NCI-H2081 treated with DMSO at 0.1 percent for 48 hours (cell line): ENCODE results near the gene NTN4.
"Not testable (repeated sequence)": the region's sequence is repeated elsewhere in the genome, so short reads cannot be mapped to it uniquely, and the experiment has no call there.

Source experiments
- DNase-seq: peaks from one replicate; lab custom pipeline; 2025; lab: John Stamatoyannopoulos, UW

NTN4 gene

DNA sequence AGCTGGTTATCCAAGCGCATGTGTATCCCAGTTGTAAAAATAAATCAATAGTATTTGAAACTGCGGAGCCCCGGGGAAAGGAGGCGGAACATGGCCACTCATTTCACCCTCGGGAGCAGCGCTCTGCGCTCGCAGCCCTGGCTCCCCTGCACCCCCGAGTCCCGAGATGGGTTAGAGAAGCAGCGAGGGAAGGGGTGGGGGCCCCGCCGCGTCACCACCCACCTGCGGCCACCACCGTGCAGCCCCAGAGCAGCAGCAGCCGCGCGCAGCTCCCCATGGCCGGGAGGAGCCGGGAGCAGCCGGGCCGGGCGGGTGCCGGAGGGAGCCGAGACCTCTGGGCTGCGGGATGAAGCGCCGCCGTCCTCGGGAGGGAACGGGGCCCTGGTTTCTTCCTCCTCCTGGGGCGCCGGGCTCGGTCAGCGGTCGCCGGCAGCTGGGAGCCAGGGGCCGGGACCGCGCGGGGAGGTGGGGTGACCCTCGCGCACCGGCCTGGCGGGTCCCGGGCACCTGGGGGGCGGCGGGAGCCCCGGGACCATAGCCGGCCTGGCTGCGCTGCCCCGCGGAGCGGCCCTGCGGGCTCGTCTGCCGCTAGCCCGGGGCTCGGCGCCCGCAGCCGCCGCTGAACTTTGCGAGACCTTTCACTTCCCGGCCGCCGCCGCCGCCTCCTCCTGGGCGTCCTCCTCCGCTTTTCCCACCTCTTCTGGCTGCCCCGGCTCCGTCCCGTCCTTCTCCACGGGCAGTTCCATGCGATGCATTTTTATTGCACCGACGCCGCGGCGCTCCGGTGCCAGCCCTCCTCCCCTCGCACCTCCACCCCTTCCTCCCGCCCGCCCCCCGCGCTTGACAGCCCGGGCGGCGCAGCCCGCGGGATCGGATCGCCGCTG lies at the start of gene NTN4:
Gene NTN4 (minus strand): TSS at position 732 of the 884 bp plus-strand sequence. CDS start 455 bp downstream, at position 277.
- no peak for DNase-seq

DNA sequence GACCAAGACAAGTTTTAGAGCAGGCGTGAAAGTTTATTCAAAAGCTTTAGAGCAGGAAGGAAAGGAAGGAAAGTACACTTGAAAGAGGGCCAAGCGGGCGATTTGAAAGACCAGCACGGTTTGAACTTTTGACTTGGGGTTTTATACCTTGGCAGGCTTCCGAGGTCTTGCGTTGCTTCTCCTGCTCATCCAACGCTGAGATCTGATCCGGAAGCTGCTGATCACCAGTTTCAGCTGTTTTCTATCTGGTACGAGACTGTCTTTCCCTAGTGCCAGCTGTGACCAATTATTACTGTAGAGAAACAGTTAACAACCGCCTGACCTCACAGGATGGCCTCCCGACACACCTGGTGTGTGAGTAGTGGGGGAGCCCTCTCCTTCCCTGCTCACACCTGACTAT lies 47.6 kb upstream of the NTN4 start:
- DNase-seq: no peak

DNA sequence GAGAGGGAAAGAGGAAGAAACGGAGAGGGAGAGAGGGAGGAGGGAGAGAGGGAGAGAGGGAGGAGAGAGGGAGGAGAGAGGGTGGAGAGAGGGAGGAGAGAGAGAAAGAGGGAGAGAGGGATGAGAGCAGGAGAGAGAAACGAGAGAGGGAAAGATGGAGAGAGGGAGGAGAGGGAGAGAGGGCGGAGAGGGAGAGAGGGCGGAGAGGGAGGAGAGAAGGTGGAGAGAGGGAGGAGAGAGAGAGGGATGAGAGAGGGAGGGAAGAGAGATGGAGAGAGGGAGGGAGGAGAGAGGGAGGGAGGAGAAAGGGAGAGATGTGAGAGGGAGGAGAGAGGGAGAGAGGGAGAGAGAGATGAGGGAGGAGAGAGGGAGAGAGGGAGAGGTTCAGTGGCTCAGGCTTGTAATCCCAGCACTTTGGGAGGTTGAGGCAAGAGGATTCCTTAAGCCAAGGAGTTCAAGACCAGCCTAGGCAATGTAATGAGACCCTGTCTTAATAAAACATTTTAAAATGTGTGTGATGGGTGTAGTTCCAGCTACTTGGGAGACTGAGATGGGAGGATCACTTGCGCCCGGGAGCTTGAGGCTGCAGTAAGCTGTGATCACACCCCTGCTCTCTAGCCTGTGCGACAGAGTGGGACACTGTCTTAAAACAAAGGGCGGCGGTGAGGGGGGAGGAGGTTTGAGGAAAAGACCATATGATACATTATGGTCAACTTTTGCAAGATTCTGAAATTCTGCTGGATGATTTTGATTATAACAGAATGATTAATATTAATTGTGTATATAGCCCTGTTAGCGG lies 46.9 kb upstream of the NTN4 start:
- no peak for DNase-seq

DNA sequence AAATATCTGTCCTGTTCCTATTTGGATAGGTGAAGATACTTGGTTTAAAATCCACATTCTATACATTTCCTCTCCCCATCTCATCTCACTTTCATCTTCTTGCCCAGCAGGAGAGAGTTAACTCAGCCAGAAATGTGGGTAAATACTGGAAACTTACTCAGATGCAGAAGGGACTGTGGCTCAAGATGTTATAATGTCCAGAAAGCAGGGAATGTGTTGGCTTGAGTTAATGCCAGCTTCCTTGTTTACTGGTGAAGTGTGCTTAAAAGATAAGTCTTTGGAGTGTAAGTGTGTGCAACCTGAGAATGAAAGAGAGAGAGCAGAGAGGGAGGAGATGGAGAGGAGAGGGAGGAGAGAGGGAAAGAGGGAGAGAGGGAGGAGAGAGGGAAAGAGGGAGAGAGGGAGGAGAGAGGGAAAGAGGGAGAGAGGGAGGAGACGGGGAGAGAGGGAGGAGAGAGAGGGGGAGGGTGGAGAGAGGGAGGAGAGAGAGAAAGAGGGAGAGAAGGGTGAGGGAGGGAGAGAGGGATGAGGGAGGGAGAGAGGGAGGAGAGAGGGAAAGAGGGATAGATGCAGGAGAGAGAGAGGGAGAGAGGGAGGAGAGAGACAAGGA lies 46.2 kb upstream of the NTN4 start:
- DNase-seq: no peak

DNA sequence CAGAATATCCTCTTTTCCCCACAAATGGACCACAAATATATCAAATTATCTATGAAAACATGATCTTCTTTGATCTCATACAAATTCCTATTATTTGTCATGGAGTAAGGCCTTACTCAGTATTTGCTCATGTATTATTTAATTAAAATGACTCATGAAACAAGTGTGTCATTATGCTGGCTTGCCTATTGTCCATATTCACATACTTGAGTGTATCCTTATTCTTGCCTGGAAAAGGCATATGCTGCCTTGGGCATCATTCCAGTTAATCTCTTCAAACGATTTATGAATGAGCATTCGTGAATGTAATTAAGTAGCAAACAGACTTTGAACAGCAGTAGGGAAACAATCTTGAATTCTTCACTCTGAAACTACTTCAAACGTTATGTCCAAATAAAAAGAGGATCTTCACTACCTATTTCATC lies 45.6 kb upstream of the NTN4 start:
- DNase-seq: no peak

DNA sequence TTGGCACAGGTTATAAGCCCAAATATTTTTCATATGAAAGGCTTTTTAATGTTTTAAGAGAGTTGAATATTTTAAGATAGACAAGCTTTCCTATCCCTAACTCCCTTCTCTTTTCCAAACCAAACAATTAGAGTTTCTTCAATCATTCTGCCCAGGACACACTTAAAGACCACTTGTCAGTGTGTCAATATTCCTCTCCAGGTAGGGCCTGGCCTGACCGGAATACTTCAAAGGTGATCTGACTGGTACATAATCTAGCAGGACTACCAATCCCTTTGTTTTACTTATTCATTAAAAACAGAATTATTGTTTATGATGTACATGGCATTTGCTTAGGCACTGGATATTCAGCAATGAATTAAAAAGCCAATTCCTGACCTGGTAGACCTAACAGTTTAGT lies 44.0 kb upstream of the NTN4 start:
- no peak for DNase-seq

DNA sequence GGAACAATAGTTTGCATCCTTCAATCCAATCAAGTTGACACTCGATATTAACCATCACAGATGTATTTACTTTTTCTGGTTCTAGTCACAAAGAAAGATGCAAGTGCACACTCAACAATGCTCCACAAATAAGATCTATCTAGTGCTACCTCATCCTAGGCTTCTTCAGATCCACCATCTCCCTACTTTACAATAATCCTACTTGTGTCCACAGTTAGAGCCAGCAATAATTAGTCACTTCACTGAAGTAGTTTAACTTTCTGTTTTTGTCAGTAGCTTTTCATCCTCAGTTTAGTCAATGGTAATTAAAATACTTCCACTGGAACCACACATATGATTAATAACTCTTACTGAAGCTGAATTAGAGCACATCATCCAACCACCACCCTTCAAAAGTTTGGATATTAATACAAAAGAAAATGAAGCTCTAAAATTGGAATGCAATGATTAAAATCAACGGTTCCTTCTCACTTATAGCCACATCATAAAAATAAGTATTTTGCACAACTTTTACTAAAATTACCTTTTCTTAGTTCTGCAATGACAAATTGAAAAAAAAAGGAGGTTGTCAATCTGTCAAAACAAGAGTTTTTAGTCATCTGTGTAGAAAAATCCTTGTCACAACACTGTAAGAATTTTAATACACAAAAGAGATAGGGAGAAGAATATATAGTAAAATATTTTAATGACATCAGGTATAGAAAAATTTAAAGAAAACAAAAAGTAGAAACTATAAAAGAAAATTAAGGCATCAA lies 39.9 kb upstream of the NTN4 start:
- no peak for DNase-seq

DNA sequence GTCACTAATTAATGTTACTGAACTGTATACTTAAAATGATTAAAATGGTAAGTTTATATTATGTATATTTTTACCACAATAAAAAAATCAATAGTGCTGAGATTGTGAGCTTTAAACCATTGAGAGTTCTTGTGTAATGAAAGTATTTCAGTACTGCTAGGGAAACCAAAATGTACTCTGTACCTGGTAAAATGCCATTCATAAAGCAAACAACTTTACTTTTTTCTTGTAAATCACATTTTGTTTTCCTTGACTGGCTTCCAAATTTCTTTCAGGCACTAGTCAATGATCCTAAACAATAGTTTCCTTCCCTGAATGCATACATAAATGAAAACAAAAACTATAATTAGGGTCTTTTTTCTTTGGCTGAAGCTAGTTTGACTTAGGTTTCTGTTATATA lies 38.8 kb upstream of the NTN4 start:
- no peak for DNase-seq

DNA sequence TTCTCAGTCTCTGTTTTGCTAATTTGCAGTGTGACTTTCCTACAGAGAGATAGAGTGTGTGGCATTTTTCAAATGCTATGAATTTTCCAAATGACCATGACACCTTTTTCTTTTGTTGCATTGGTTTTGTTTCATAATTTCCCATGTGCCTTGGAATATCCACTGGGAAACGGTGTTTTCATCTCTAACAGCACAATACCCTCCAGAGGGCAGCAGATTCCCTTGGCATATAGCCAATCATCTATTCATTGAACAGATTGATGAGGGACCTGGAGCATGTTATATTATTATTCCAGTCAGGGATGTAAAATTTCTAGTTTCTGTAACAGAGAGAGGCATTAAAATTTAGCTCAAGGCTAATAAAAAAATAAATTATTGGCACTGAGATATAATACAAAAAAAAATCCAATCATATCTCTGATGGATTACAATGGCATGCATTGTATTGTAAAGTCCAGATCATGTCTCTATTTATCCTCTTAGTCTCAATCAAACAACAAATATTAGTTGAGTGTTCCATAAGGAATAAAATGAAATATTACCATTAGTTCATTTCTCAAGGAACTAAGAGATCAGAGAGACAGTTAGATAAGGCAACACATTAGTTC lies 29.6 kb upstream of the NTN4 start:
- peak; percentile 33 for DNase-seq

DNA sequence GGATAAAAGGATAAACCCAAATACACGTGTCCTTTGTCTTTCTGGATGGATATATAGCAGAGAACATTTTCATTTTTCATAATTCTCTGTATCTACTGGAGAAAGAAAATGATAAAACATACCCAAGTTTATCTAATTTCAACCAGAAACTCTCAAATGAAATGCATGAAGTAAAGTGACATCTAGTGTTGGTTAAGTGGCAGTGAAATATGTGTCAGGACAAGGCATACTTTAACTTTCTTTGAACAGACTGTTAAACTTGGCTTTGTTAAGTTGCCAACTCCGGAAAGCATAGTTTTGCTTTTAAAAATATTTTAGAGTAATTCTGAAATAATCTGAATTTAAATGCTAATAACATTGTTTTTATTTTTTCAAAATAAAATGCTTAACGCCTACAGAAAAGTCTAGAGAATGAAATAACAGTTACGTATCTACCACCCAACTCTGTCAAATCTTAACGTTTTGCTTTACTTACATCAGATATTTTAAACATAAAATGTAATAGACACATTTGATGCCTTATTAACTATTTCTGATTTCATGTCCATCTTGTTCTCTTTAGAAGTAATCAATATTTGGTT lies 25.2 kb upstream of the NTN4 start:
- DNase-seq: peak; percentile 7

DNA sequence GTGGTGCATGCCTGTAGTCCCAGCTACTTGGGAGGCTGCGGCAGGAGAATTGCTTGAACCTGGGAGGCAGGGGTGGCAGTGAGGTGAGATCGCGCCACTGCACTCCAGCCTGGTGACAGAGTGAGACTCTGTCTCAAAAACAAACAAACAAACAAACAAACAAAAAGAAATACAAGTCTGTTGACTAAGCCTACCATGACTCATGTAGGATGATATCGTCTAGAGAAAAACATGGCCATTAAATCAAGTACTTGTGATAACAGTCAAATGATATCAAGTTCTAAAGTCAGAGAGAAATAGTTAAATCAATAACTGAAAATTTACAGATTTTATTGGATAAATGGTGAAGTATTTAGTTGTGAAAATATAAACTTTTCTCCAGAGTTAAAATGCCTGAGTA lies 21.6 kb upstream of the NTN4 start:
- DNase-seq: not testable (repeated sequence)

DNA sequence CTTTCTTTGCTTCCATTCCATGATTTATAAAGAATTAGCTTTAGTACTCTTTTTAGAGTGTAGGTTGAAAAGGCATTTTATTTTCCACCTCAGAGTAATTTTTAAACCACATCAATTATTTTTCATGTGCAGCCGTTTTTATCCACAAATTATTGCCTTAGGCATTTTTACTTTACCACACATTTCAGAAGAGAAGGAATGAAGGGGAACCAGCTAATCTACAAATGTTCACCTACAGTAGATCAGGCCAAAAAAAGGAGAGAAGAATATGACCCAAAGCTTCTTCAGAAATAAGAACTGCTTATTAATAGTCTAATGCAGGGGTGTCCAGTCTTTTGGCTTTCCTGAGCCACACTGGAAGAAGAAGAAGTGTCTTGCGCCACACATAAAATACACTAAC lies 19.8 kb upstream of the NTN4 start:
- no peak for DNase-seq

DNA sequence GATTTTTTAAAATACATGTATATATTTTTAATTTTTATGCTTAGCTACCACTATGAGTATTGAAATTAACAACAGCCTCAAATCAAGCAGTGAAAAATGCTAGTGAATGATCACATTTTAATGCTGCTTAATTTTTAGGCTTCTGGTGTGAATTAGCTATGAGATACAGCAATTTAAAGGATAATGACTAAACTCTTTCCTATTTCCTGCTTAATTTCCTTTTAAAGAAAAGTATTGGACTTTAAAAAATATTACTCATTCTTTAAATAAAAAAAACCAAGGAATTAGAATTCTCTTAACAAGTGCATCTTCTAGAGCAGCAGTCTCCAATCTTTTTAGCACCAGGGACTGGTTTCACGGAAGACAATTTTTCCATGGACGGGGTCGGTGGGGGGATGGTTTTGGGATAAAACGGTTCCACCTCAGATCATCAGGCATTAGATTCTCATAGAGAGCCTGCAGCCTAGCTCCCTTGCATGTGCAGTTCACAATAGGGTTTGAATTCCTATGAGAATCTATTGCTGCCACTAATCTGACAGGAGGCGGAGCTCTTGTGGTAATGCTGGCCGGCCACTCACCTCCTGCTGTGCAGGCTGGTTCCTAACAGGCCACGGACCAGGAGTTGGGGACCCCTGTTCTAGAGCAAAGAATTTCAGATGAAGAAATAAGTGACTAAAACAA lies 18.6 kb upstream of the NTN4 start:
- no peak for DNase-seq

DNA sequence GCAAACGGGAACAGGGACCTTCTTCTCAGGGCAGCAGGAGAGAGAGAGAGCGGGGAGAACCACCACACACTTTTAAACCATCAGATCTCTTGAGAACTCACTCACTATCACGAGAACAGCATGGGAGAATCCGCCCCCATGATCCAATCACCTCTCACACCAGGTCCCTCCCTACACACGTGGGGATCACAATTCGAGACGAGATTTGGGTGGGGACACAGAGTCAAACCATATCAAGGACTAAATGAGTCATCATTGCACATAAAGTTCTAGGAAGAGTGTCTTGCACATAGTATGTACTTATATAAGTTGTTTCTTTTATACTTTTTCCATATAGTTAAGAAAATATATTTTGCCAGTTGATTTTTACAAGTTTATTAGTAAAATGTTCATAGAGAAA lies 17.6 kb upstream of the NTN4 start:
- DNase-seq: no peak

DNA sequence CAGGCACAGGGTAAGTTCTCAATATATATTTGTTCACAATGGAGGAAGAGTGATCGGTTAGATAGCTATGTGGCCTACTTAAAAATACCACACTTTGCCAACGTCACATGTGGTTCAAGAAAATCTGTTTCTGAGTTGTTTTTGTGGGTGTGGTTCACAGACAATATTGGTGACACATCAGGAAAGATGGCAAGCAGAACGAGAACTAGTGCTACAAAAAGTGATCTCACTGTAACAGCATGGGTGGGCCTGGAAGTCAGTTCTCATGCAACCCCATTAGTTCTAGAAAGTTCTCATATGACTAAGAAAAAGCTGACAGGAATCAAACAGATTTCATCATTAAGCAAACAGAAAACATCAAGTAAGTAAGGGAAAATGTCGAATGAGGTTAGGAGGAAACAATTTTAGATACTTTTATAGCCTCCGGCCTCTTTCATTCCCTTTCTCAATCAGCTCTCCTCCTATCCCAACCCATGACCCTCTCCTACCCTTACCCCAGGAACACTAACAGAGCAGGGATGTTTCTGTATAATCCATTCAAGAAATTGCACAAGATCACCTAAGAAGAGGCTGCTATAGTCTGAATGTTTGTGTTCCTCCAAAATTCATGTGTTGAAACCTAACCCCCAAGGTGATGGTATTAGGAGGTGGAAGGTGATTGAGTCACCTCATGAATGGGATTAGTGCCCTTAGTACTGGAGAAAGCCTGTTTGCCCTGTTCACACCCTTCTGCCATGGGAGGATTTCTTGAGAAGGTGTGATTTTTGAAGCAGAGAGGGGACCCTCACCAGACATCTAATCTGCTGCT lies 15.5 kb upstream of the NTN4 start:
- no peak for DNase-seq

DNA sequence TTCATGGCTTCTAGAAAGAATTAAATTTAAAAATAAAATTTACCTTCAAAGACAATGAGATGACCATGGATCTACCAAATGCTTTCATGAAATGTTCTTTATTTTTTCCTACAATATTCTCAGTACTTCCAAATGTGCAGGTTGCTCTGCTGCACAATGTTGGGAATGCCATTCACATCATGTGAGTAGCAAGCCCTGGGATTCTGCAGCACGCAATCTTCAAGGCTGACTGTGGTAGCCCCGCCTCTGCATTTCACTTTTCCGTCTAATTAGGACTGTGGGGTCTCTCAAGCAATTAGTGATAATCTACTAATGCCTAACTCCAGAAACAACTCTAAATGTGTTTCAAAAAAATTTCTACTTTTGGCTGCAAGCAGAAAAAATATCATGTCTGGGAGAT lies 13.7 kb upstream of the NTN4 start:
- no peak for DNase-seq

DNA sequence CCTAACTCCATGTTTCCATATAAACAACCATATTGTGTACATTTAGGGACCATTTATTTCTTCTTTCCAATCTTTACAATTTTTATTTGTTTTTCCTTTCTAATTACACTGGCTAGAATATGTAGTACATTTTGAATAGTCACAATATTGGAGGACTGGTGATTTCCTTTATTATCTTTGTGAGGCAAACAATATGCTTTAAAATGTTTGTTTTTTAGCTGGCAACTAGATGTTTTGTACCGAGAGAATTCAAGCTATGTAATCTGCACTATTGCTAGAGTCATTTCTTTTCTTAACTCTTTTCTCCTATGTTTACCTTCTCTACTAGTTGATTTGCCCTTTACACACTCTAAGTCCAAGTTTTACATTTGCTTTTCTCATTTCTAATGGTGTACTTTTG lies 13.3 kb upstream of the NTN4 start:
- DNase-seq: no peak

DNA sequence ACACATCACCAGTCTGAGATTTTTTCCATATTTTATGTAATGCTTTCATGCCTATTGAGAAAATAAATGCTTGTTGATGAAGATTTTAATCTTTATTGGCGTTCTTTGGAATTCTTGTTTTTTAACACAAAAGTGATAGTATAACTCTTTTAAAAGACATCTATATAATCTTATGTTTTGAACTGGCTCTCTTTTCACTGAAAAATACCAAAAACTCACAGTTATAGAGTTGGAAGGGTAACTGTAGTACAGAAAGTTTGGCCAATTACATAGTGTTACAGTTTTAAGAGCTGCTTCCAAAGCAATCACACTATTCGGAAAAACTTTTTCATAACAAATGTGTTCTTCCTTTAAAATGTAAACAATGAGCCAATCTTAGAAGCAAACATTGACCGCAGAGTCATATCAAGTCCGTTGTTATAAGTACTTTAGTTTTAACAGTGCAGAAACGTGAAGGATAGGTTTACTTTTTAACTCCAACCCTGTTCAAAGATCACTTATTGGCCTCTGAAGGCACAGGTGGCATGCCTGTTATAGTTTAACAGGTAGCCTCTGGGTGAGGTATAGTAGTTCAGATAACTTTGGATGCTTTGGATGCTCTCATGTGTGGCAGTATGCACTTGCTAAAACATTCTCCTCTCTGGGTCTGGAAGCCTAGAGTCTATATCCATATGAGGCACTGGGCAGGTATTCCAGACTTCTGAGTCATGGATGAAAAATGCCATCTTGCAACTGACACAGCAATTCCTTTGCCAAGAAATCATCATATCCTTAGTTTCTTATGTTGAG lies 12.1 kb upstream of the NTN4 start:
- no peak for DNase-seq

DNA sequence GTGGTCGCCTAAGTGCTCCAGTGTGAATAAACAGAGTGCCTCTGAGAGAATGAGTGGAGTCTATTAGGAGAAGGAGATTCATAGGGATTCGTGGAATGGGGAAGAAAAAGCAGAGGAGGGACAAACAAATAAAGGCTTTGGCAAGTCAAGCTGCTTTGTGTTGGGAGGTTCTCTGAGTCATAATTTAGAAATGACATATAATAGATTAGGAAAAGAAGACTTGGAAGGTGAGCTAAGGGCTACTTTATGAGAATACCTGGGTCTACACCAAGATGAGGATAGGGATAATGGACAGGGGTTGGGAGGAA lies 6.4 kb upstream of the NTN4 start:
- DNase-seq: no peak
